A549 (cell line): ENCODE data around the gene MGAT5. TPM values are rescaled to one million over a fixed set of nuclear protein-coding genes. Genes with fewer than 3 reads are reported as not detected.
A peak's percentile ranks its signal among the peaks of the same experiment; 100 is the strongest.

Experiments
- ATAC-seq, 2 experiments: fragments of 200-7000 bp in 1 of 2; fragments of >200 bp in 1 of 2; cut with Nextera tagmentation in 1 of 2; cut with Tn5 transposase in 1 of 2; 3 replicates each; pipeline versions ENCODE4 v1.8.0 to v1.9.1; 2018 to 2020; ENCODE audit warnings: mild to moderate bottlenecking in 1 of 2, moderate library complexity in 1 of 2
- CTCF ChIA-PET: fragments of 300-600 bp; sonication (Branson Sonifier 250); formaldehyde crosslinking; extraction: SDS; loops from one replicate; lab custom pipeline; 2021; ENCODE audit warnings: antibody characterized with exemption, inconsistent platforms; lab: Yijun Ruan, JAX
- POLR2A ChIA-PET: fragments of 350-600 bp; formaldehyde crosslinking; extraction: SDS; loops from one replicate; lab custom pipeline; 2021; ENCODE audit warnings: antibody characterized with exemption, inconsistent platforms; lab: Yijun Ruan, JAX
- DNase-seq, 2 experiments: peaks; one replicate each; pipeline versions ENCODE4 v3.0.0 to v3.0.0-alpha.2; 2011 to 2016; ENCODE audit warnings: low read depth in 1 of 2, low spot score in 1 of 2
- FAIRE-seq: peaks from 2 replicates; lab custom pipeline; 2011; peaks lifted over from hg19 to GRCh38; lab: Jason Lieb, UNC
- H3K27ac ChIP-seq, 2 experiments: fragments of >200 bp; sonication (Bioruptor Twin); formaldehyde crosslinking; 3 replicates each; pipeline ENCODE4 v1.5.1; 2016 to 2017
- H3K4me1 ChIP-seq: fragments of >200 bp; sonication (Bioruptor Twin); formaldehyde crosslinking; 3 replicates; pipeline ENCODE4 v1.6.1; 2016
- H3K4me2 ChIP-seq: fragments of >200 bp; sonication (Bioruptor Twin); formaldehyde crosslinking; 3 replicates; pipeline ENCODE4 v1.6.1; 2016
- H3K4me3 ChIP-seq: fragments of >200 bp; sonication (Bioruptor Twin); formaldehyde crosslinking; 3 replicates; pipeline ENCODE4 v1.5.1; 2016
- H3K9me3 ChIP-seq: fragments of >200 bp; sonication (Bioruptor Twin); formaldehyde crosslinking; 3 replicates; pipeline ENCODE4 v1.6.1; 2016
- ATOH8 ChIP-seq: fragments of 250-450 bp; sonication (Bioruptor Pico); IDR thresholded peaks from 2 replicates; pipeline ENCODE4 v1.5.0; 2020; ENCODE audit warnings: low read depth, mild to moderate bottlenecking, moderate library complexity
- BHLHE40 ChIP-seq: IDR thresholded peaks from 2 replicates; pipeline ENCODE4 v1.6.1; 2012; ENCODE audit warnings: low read depth, low read length, inconsistent platforms
- CHD4 ChIP-seq: fragments of 200-600 bp; sonication (generic); IDR thresholded peaks from 2 replicates; pipeline ENCODE4 v1.6.1; 2016; ENCODE audit warnings: antibody characterized with exemption, mild to moderate bottlenecking, borderline replicate concordance
- CTCF ChIP-seq: fragments of >200 bp; sonication (Bioruptor Twin); formaldehyde crosslinking; IDR thresholded peaks from 3 replicates; pipeline ENCODE4 v1.5.1; 2016
- EHF ChIP-seq: fragments of 250-450 bp; sonication (Bioruptor Pico); IDR thresholded peaks from 2 replicates; pipeline ENCODE4 v1.5.0; 2020; ENCODE audit warnings: mild to moderate bottlenecking
- ESRRA ChIP-seq: fragments of 150-350 bp; IDR thresholded peaks from 2 replicates; pipeline ENCODE4 v1.6.1; 2014; ENCODE audit warnings: mild to moderate bottlenecking, low read length, borderline replicate concordance
- GATA3 ChIP-seq: IDR thresholded peaks from 2 replicates; pipeline ENCODE4 v1.6.1; 2012; ENCODE audit warnings: borderline replicate concordance
- HDAC2 ChIP-seq: fragments of 200-600 bp; sonication (generic); IDR thresholded peaks from 2 replicates; pipeline ENCODE4 v1.6.1; 2016
- HOXB5 ChIP-seq: fragments of 250-450 bp; sonication (Bioruptor Pico); IDR thresholded peaks from 2 replicates; pipeline ENCODE4 v1.5.0; 2020; ENCODE audit warnings: mild to moderate bottlenecking, moderate library complexity
- KDM1A ChIP-seq: fragments of 200-600 bp; sonication (generic); IDR thresholded peaks from 2 replicates; pipeline ENCODE4 v1.6.1; 2016; ENCODE audit warnings: low read depth, mild to moderate bottlenecking
- MAFK ChIP-seq: fragments of 450-650 bp; IDR thresholded peaks from 2 replicates; pipeline ENCODE4 v1.6.1; 2014; ENCODE audit not compliant: partially characterized antibody
- MAX ChIP-seq: IDR thresholded peaks from 2 replicates; pipeline ENCODE4 v1.6.1; 2012
- MYC ChIP-seq: IDR thresholded peaks from 2 replicates; pipeline ENCODE4 v1.6.1; 2012; ENCODE audit warnings: mild to moderate bottlenecking, inconsistent platforms, low read length, improper control_type of control experiment, borderline replicate concordance
- PHF8 ChIP-seq: fragments of 200-600 bp; sonication (generic); IDR thresholded peaks from 2 replicates; pipeline ENCODE4 v1.6.1; 2016; ENCODE audit warnings: low read depth, mild to moderate bottlenecking, antibody characterized with exemption, moderate library complexity, borderline replicate concordance
- POLR2A ChIP-seq: IDR thresholded peaks from 2 replicates; pipeline ENCODE4 v1.6.1; 2012; ENCODE audit warnings: mild to moderate bottlenecking, low read length
- RAD21 ChIP-seq, 2 experiments: fragments of >200 bp in 1 of 2; sonication (Bioruptor Twin) in 1 of 2; formaldehyde crosslinking in 1 of 2; IDR thresholded peaks in 1 of 2; conservative IDR thresholded peaks in 1 of 2; 2 replicates in 1 of 2; 3 replicates in 1 of 2; pipeline ENCODE4 v1.6.1; 2012 to 2018; ENCODE audit warnings: inconsistent platforms in 1 of 2
- RFX5 ChIP-seq: fragments of 450-650 bp; IDR thresholded peaks from 2 replicates; pipeline ENCODE4 v1.7.1; 2014; ENCODE audit warnings: antibody characterized with exemption, mild to moderate bottlenecking, moderate library complexity
- SMC3 ChIP-seq: fragments of >200 bp; sonication (Bioruptor Twin); formaldehyde crosslinking; IDR thresholded peaks from 3 replicates; pipeline ENCODE4 v1.6.1; 2018; ENCODE audit warnings: inconsistent platforms
- SREBF2 ChIP-seq: fragments of 450-650 bp; IDR thresholded peaks from 2 replicates; pipeline ENCODE4 v1.6.1; 2014; ENCODE audit warnings: mild to moderate bottlenecking, moderate library complexity
- ZNF302 ChIP-seq: fragments of 250-450 bp; sonication (Bioruptor Pico); IDR thresholded peaks from 2 replicates; pipeline ENCODE4 v1.9.0; 2021; ENCODE audit warnings: inconsistent platforms, mild to moderate bottlenecking, moderate library complexity
- WGBS: methylation state at CpG from one replicate; pipeline ENCODE4 v1.1.6; 2017; ENCODE audit errors: missing lambda C conversion rate; 5-methylcytosine and 5-hydroxymethylcytosine counted together
- polyA plus RNA-seq, 4 experiments: library from polyadenylated mRNA; depleted of rRNA in 3 of 4; stranded (reverse); fragments of >200 nt; fragmentation: RNase III in 1 of 4; extraction: RNeasy Plus Mini Kit Qiagen cat#74134 plus additional on column Dnase treatment in 1 of 4; gene quantifications; 2 replicates in 3 of 4; 3 replicates in 1 of 4; pipeline ENCODE4 v1.2.3, GENCODE V29; 2011 to 2017

Gene MGAT5
- polyA plus RNA-seq, 2 of the 4 experiments (the other 2 are of a cell fraction), result 13.2 to 17.1 TPM

- 0 out of 3 replicates have a peak, but pooled peaks cover 4% of the 10 kb centered on the region for H3K4me1 ChIP-seq
- FAIRE-seq, result no peak
- no peak overlapping the region for H3K4me2 ChIP-seq
- WGBS, result 67% methylated on average over 8 of the region's 8 CpGs
- H3K9me3 ChIP-seq, result no peaks in the 10 kb centered on the region
- no peak overlapping the region for H3K4me3 ChIP-seq
- CTCF ChIA-PET, result interaction anchor here (0.6 to 4.5 kb wide), 27 partner anchors 8 to 528 kb away, joined by 3 to 59 read pairs (median 5); no protein-coding TSS in a partner anchor
- ATAC-seq, result peak; percentile 96 to 98
- 0 out of 2 replicates have a peak, but pooled peaks have one; percentile 37 for TF ChIP-seq MAX
- no peak for TF ChIP-seq SREBF2
- TF ChIP-seq HOXB5, result no peak
- no peak for TF ChIP-seq MAFK
- no peak for TF ChIP-seq ESRRA
- TF ChIP-seq GATA3, result no peak
- no peak for TF ChIP-seq RFX5
- TF ChIP-seq BHLHE40, result no peak
- no peak for TF ChIP-seq HDAC2
- TF ChIP-seq PHF8, result no peak
- TF ChIP-seq RAD21 (conservative IDR thresholded peaks at IDR 0.05 in 1 of 2, IDR thresholded peaks at IDR 0.05 in 1 of 2), result peak; percentile 74 to 77
- TF ChIP-seq CTCF, result peak; percentile 59
- TF ChIP-seq MYC, result no peak
- TF ChIP-seq ATOH8 (CRISPR knock-in tag), result no peak
- no peak for TF ChIP-seq KDM1A
- TF ChIP-seq EHF (CRISPR knock-in tag), result no peak
- peak; percentile 52; the same call in 2 of the 3 replicates for TF ChIP-seq SMC3
- no peak overlapping the region for H3K27ac ChIP-seq
- peak; percentile 18 to 67 for DNase-seq
- POLR2A ChIA-PET, result interaction anchor here (0.6 kb wide), 1 partner anchor 1145 kb away, joined by 3 read pairs; no protein-coding TSS in a partner anchor
Measured at GRCh38 chr2:134411828-134412638, 158.2 kb downstream of the MGAT5 start.

GRCh38 chr2:134412639-134412999 is 158.7 kb downstream of the MGAT5 start:
- Histone ChIP-seq H3K4me1 (0 out of 3 replicates have a peak, but pooled peaks cover 4% of the 10 kb centered on the region), H3K9me3 (no peaks in the 10 kb centered on the region), H3K4me3 (no peak overlapping the region), H3K4me2 (no peak overlapping the region), H3K27ac (no peak overlapping the region)
- no peak for TF ChIP-seq CHD4
- no peak for TF ChIP-seq POLR2A
- 78% methylated on average over 8 of the region's 8 CpGs for WGBS
- FAIRE-seq (no peak), DNase-seq (no peak), ATAC-seq (no peak)
- CTCF ChIA-PET, result interaction anchor here (0.6 to 4.5 kb wide), 20 partner anchors 9 to 529 kb away, joined by 3 to 59 read pairs (median 5); no protein-coding TSS in a partner anchor
- POLR2A ChIA-PET, result no interaction called here

GRCh38 chr2:134413430-134413829 is 159.6 kb downstream of the MGAT5 start:
- POLR2A ChIA-PET, result no interaction called here
- 96% methylated on average over 1 of the region's 1 CpG for whole genome bisulfite sequencing
- ATAC-seq (no peak), DNase-seq (no peak), FAIRE-seq (no peak)
- TF ChIP-seq SMC3 (no peak), ZNF302 (CRISPR knock-in tag) (no peak)
- H3K4me1 ChIP-seq, result 0 out of 3 replicates have a peak, but pooled peaks cover 4% of the 10 kb centered on the region
- no peak overlapping the region for H3K27ac ChIP-seq
- H3K4me3 ChIP-seq, result no peak overlapping the region
- CTCF ChIA-PET, result interaction anchor here (1.5 to 4.5 kb wide), 3 partner anchors 8 to 294 kb away, joined by 4 to 59 read pairs (median 6); no protein-coding TSS in a partner anchor
- H3K4me2 ChIP-seq, result no peak overlapping the region
- no peaks in the 10 kb centered on the region for H3K9me3 ChIP-seq
